CD4-positive, alpha-beta T cell treated with Interleukin-17A for 4 hours (primary cell): ENCODE data around the gene TRAF3IP1.
"Not testable (repeated sequence)": the region's sequence is repeated elsewhere in the genome, so short reads cannot be mapped to it uniquely, and the experiment has no call there.

Experiments used
- DNase-seq: peaks from one replicate; pipeline ENCODE4 v3.0.0-alpha.2; 2020; ENCODE audit warnings: mixed read lengths

TRAF3IP1 gene, protein sequence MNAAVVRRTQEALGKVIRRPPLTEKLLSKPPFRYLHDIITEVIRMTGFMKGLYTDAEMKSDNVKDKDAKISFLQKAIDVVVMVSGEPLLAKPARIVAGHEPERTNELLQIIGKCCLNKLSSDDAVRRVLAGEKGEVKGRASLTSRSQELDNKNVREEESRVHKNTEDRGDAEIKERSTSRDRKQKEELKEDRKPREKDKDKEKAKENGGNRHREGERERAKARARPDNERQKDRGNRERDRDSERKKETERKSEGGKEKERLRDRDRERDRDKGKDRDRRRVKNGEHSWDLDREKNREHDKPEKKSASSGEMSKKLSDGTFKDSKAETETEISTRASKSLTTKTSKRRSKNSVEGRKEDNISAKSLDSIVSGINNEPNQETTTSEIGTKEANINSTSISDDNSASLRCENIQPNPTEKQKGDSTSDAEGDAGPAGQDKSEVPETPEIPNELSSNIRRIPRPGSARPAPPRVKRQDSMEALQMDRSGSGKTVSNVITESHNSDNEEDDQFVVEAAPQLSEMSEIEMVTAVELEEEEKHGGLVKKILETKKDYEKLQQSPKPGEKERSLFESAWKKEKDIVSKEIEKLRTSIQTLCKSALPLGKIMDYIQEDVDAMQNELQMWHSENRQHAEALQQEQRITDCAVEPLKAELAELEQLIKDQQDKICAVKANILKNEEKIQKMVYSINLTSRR

DNA sequence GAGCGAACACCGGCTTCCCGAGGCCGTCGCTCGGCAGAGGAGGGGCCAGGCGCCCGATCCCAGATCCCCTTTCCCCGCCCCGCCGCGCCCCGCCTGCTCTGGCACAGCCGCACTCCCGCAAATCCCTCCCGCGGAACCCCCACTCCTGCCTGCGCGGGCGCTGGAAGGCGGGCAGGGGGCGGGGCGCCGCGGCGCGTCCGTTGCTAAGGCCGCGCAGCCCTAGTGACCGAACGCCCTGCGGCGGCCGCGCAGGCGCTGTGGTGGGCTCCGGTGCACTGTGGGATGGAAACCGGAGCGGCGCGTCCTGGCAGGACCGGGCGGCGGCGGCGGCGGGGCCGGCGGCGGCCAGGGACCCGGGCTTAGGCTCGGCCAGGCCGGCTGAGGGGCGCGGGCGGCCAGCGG, at the start of gene TRAF3IP1:
Gene TRAF3IP1 (plus strand): TSS at position 273 of the 402 bp plus-strand sequence. CDS start 145 bp downstream, outside the sequence.
- DNase-seq = peak; percentile 91

GRCh38 chr2:238270606-238271005, 49.7 kb upstream of the TRAF3IP1 start:
- no peak for DNase-seq

DNA sequence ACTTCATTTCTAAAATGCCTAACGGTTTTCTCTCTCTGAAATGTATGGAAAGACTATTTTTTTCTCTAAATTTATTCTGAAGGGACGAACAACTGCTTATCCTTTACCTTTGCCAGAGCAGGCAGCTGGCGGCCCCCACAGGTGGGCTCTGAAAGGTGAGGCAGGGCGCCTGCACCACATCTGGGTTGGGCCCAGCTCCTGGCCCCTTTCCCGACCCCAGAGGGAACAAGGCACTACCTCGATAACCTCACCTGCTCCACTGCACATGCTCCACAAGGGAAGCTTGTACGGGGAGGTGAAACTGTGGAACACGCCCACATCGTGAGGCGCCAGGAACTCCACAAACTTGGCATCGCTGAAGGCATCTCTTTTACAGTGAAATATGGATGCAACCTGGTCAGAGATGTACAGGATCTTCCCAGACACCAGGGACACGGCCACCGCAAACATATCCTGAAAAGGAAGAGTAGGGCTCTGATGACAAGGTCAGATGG, 49.2 kb upstream of the TRAF3IP1 start:
- DNase-seq = no peak

- DNase-seq = not testable (repeated sequence)
Observed at GRCh38 chr2:238271686-238272085, 48.6 kb upstream of the TRAF3IP1 start.

DNA sequence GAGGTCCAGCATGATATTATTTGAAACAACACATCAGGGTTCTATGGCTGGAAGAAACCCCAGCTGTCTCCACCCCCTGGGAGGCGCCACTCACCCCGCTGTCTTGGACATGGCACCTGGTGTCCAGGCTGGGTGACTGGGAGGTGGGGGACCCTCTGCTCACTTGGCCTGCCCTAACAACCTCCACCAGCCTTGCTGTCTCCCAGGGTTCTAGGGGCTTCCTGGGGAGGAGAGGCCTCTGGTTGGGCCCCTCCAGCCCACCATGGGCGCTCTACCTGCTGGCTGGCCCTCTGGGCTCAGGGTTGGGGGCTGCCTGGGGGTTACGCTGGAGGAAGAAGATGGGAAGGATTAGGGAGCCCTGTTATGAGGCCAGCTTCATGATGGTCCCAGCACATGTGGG, 48.2 kb upstream of the TRAF3IP1 start:
- DNase-seq = no peak

- DNase-seq = not testable (repeated sequence)
Observed at GRCh38 chr2:238273433-238273832, 46.9 kb upstream of the TRAF3IP1 start.

DNA sequence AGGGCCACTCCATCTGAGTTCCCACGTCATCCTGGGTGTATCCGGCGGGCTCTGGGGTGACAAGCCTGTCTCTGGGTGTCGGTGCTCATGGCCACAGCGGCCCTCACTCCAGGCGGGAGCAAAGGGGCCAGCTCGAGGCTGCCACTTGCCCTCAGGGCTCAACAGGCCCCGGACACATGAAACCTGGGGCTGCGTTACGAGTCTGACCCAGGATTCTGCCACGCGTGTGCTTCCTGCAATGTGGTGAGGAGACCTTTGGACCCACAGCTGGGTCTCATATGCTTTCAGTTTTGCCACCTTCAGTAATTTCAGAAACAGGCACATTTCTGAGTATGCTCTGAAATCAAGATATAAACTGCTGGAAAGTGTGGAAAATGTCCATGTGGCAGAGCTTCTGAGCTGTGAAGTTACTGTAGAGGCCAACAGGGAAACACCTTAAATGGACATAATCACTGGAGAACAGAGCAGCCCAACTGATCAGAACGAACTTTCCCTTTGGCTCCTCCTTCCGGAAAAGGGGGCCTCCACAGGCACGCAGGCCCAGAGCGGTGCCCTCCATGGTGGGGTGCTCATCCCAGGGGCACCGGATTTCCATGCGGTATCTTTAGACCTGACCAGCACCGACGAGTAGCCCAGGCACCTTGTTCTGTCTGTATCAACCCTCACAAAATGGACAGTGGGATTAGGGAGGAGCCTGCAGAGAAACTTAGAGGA, 46.0 kb upstream of the TRAF3IP1 start:
- DNase-seq = no peak

DNA sequence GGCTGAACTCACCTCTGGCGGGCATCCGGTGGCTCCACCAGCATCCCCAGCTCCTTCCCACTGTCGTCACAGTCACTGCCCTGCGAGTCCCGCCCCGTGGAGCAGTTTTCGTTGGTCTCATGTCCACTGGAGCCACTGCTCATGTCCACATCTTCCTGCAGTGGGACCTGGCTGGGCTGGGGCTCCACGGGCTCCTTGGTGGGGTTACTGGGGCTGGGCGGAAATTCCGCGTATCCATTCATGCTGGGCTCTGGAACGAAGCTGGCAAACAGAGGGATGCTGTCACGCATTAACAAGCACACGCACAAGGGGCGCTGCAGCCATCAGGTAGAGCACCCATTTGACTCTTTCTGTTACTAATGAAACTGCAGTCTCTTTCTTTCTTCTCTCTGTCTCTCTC, 42.6 kb upstream of the TRAF3IP1 start:
- DNase-seq = no peak

DNA sequence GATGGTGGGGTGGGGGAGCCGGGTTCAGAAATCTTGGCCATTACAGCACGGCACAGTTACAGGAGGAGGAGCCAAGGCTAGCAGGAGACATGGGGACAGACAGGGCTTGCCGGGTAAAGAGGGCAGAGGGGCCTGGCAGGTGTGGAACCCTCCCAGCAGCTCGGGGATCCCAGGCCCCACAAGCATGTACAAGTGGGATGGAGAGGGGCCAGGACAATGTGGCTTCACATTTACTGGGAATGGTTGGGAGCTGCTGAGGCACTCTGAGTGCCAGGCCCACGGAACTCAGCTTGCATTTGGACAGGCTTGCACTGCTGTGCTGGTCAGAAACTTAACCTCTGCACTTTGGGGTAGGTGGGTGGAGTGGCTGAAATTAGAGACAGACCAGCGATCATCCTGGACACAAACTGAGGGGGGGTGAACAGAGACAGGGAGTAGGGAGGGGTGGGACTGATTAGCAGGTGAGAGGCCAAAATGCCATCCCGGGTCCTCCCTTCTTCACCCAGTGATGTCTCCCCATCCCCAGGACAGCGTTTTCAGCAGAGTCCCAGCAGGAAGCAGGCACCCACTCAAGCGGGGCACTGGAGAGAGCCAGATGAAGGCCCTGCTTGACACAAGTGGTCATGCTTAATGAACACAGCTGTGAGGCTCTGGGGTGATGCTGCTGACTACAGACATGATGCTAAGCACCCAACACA, 41.5 kb upstream of the TRAF3IP1 start:
- no peak for DNase-seq

DNA sequence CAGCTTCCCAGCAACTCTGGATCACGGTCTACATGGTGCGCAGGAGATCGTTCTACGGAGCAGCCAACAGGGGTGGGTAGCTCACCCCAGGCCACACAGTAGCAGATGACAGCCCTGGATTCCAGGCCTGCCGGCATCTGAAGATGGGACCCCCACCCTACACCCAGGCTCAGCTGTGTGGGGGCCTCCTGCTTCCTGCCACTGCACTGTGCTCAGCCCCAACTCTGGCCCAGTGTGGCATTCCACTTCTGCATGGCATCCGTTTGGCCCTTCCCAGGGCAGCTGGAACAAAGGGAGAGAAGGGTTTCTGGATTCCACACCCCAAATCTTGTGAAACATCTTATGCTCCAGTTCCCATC, 41.0 kb upstream of the TRAF3IP1 start:
- no peak for DNase-seq

GRCh38 chr2:238280083-238280825, 40.1 kb upstream of the TRAF3IP1 start:
- no peak for DNase-seq

DNA sequence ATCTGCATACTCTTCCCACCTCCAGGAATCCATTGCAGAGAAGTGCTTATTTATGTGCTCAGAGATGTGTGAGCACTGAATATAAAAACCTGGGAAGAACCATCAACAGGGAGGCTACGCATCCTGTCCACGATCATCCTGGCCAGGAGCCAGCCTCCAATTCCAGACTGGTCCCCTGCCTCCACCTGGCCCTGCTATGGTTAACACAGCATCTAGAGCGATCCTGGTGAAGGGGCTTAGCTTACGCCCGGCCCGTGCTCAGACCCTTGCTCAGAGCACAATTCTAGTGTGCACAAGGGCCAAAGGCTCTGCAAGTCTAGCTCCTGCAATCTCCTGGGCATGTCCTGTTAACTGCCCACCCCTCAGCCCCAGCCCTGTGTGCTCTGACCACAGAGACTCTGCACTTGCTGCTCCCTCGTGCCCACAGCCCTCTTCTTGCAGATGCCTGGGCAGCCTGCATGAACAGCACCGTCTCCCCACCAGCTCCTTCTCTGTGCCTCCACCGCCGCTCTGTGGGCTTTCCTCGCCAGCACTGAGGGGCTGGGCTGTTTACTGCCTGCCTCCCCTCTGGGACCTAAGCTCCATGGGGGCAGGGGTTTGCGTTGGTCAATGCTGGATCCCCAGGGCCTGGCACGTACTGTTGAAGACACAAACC, 38.4 kb upstream of the TRAF3IP1 start:
- no peak for DNase-seq

DNA sequence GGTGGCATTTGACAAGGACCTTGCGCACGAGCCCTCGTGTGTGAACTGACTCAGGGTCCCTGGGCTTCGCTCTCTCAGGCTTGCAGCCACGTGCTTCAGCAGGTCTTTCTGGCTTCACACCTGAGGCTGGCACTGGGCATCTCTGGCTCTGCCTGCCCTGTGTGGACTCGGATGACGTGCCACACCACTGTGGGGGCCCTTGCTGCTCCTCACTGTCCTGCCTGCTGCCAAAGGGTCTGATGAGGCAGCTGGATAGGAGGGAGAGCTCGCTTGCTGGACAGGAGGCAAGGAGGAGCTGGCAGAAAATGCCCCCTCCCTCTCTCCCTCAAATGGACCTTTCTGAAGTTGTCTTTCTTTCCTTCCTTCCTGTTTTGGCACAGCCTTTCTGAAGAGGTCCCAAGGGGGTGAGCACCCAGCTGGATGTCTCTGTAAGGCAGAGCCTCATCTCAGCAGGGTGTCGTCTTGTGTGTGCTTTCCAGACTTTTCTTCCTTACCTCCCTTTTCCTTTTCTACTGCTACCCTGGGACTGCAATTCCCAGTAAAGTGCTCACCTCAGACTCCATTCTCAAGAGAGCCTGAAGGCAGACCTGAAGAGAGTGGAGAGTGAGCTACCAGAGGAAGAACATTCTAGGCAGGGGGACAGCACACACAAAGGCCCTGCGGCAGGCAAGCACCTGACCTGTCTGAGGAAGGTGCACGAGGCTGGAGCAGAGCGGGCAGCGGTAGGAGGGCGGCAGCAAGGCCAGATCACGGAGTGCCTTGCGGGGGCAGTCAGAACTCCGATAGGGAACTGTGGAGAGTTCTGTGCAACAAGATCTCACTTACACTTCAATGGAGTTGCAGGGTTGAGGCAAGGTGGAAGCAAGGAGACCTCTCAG, 37.2 kb upstream of the TRAF3IP1 start:
- DNase-seq = no peak

DNA sequence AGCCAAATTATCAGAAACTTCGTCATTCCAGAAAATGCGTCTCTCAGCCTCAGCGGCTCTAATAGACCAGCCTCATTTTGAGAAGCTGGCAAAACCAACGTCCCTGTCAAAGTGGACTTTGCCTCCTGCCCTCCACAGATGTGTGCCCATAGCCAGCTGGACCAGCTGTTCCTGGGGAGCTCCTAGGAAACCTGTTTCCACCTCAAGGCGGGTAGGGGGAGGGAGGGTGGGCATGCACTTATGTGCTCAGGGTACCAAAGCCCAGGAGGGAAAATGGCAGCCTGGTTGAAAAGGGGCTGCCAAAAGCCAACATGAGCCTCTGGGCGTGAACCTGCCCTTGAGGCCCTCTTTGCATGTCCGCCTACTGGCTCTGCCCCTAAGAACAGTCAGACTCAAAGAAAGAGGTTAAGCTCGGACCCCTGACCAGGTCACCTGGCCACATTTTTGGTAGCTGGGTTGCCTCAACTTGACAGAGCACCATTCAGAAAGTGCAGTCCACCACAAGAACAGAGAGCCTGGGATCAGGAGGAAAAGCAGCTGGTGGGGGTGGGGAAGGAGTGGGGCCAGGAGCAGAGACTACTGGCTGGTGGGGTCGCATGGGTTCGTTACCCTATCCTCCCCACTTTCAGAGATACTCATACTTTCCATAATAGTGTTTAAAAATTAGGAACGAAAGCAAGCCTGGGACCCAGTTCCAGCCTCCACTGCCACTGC, 35.4 kb upstream of the TRAF3IP1 start:
- no peak for DNase-seq

DNA sequence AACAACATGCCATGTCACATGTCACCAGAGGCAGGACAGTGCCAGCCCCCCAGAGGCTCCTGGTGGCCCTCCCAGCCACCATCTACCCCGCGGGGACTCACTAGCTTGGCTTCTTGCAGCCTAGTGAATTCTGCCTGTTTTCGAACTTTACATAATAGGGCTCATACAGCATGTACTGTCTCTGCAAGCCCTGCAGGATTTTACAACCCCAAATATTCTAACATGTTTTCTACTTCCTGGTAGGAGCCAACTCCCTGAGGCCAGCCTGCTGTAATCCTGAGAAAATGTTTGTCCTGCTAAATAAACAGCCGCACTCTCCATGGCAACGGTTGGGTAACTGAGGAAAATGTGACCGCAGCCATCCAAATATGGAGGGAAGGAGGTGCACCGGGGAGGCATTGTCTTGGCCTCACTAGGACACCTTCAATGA, 34.6 kb upstream of the TRAF3IP1 start:
- DNase-seq = no peak

- no peak for DNase-seq
Observed at GRCh38 chr2:238286095-238286494, 34.2 kb upstream of the TRAF3IP1 start.

DNA sequence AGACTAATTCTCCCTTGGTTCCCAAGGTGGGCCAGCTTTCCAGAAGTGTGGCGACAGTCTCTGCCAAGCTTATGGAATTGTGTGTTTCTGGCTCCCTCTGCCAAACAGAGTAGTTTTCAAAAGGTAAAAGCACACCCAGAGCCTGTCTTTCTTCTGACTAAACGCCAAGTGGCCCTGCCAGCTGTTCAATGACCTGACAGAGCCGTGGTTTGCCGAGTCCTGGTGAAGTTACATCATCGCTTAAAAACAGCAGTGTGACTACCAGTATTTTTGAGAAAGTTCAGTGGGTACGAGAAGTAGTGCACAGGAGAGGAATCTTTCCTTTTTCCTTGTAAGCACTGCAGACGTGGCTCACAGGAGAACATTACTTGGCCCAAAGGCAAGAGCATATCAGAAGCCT, 33.8 kb upstream of the TRAF3IP1 start:
- no peak for DNase-seq

GRCh38 chr2:238286987-238287736, 33.2 kb upstream of the TRAF3IP1 start:
- no peak for DNase-seq
